C4-2B (cell line): Measurements from ENCODE around the gene CLIP2.

Source experiments
- ZFX ChIP-seq: fragments of 450-650 bp; IDR thresholded peaks from 2 replicates; pipeline ENCODE4 v1.6.1; 2017
- TF ChIP-seq, protein P1 (sequence below): fragments of 450-650 bp; conservative IDR thresholded peaks from 2 replicates; pipeline ENCODE4 v1.5.1; 2017; ENCODE audit warnings: mild to moderate bottlenecking

DNA sequence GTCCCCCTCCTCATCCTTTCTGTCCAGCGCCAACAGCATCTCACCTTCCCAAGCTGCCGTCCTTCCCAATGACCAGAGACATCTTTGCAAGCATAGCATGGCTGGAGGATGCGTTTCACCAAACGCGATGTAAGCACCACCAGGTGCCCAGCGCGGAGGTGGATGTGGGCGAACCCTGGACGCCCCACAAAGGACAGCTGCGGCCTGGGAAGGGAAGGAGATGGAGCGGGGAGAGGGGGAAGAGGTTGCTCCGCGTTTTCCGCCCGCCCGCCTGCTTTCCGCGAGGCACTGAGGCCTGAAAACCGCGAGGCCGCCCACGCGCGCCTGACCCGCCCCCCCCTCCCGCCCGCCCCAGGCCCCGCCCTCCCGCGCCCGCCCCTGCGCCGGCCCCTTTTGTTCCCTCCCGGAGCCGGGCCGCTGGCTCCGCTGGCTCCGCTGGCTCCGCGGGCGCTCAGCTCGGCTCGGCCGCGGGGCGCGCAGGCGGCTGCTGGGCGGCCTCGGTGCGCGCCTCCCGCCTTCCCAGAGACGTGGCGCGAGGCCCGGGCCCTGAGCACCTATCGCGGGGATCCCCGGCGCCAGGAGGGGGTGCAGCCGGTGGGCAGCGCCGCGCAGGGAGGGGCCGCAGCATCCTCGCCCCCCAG is at the start of gene CLIP2:
- TF ChIP-seq, protein P1, sequence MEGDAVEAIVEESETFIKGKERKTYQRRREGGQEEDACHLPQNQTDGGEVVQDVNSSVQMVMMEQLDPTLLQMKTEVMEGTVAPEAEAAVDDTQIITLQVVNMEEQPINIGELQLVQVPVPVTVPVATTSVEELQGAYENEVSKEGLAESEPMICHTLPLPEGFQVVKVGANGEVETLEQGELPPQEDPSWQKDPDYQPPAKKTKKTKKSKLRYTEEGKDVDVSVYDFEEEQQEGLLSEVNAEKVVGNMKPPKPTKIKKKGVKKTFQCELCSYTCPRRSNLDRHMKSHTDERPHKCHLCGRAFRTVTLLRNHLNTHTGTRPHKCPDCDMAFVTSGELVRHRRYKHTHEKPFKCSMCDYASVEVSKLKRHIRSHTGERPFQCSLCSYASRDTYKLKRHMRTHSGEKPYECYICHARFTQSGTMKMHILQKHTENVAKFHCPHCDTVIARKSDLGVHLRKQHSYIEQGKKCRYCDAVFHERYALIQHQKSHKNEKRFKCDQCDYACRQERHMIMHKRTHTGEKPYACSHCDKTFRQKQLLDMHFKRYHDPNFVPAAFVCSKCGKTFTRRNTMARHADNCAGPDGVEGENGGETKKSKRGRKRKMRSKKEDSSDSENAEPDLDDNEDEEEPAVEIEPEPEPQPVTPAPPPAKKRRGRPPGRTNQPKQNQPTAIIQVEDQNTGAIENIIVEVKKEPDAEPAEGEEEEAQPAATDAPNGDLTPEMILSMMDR = no peak
- no peak; the same call in 1 of the 2 replicates for TF ChIP-seq ZFX
